Measurements from ENCODE around the gene MISP. TPM values are rescaled to one million over a fixed set of nuclear protein-coding genes. Genes with fewer than 3 reads are reported as not detected.

MISP gene
- total and polyA plus RNA-seq, 7 donors, result 0.08 to 0.13 (median 0.09) TPM; not detected in 4

GRCh38 chr19:782878-783668 is 32.2 kb downstream of the MISP start:
- WGBS, 3 donors, result 54 to 73% (median 71%) methylated on average over 30 of the region's 30 CpGs
- Histone ChIP-seq H3K9me3 (no peaks in the 10 kb centered on the region), H3K4me3 (peak overlapping the region; percentile 39), H3K4me1 (no peaks in the 10 kb centered on the region), H3K27ac (peak overlapping the region; percentile 46), H3K27me3 (ENCODE audit: insufficient read depth in 3 of 3, low read length in 2 of 3) (peaks cover 0 to 17% (median 9%) of the 10 kb centered on the region in 3 donors), H3K36me3 (ENCODE audit: insufficient read depth in 1 of 2, low read depth in 1 of 2) (no peaks in the 10 kb centered on the region)
- peak in 1 of 4 donors; percentile 41 for ATAC-seq
- peak in 1 of 2 donors; percentile 12 for DNase-seq
- intact Hi-C loops (cut with DNase I), result no loop called here
- TF ChIP-seq CTCF (IDR thresholded peaks at IDR 0.05), result no peak

- Histone ChIP-seq H3K4me3 (no peak overlapping the region), H3K4me1 (no peaks in the 10 kb centered on the region), H3K27ac (no peak overlapping the region), H3K9me3 (no peaks in the 10 kb centered on the region), H3K36me3 (ENCODE audit: insufficient read depth in 1 of 2, low read depth in 1 of 2) (no peaks in the 10 kb centered on the region), H3K27me3 (ENCODE audit: insufficient read depth in 3 of 3, low read length in 2 of 3) (peaks cover 0 to 17% (median 8%) of the 10 kb centered on the region in 3 donors)
- DNase-seq, result no peak
- TF ChIP-seq CTCF (IDR thresholded peaks at IDR 0.05), result no peak
- intact Hi-C loops (cut with DNase I), result no loop called here
- WGBS, 3 donors, result 36 to 48% (median 37%) methylated on average over 13 of the region's 13 CpGs
- ATAC-seq, result no peak
Observed at GRCh38 chr19:784541-784940, 33.6 kb downstream of the MISP start.

GRCh38 chr19:787536-787935 is 36.6 kb downstream of the MISP start:
- TF ChIP-seq CTCF (IDR thresholded peaks at IDR 0.05), result no peak
- ATAC-seq (no peak), DNase-seq (peak in 1 of 2 donors; percentile 10)
- Histone ChIP-seq H3K4me1 (no peaks in the 10 kb centered on the region), H3K27ac (no peak overlapping the region), H3K36me3 (ENCODE audit: insufficient read depth in 1 of 2, low read depth in 1 of 2) (no peaks in the 10 kb centered on the region), H3K4me3 (no peak overlapping the region), H3K9me3 (no peaks in the 10 kb centered on the region), H3K27me3 (ENCODE audit: insufficient read depth in 3 of 3, low read length in 2 of 3) (peaks cover 0 to 3% (median 2%) of the 10 kb centered on the region in 3 donors)
- intact Hi-C loops (cut with DNase I), result no loop called here
- 84 to 88% (median 87%) methylated on average over 16 of the region's 16 CpGs for WGBS, 3 donors

- Histone ChIP-seq H3K36me3 (ENCODE audit: insufficient read depth in 1 of 2, low read depth in 1 of 2) (no peaks in the 10 kb centered on the region), H3K4me1 (no peaks in the 10 kb centered on the region), H3K9me3 (no peaks in the 10 kb centered on the region), H3K4me3 (peak overlapping the region; percentile 23), H3K27ac (peak overlapping the region; percentile 47), H3K27me3 (ENCODE audit: insufficient read depth in 3 of 3, low read length in 2 of 3) (no peaks in the 10 kb centered on the region)
- TF ChIP-seq CTCF (IDR thresholded peaks at IDR 0.05), result no peak
- intact Hi-C loops (cut with DNase I), result no loop called here
- ATAC-seq, result peak in 3 of 4 donors; percentile 13 to 44 (median 23)
- 40 to 43% (median 40%) methylated on average over 11 of the region's 11 CpGs for WGBS, 3 donors
- peak; percentile 54 to 72 for DNase-seq
Observed at GRCh38 chr19:788686-788982, 37.7 kb downstream of the MISP start.
